ENCODE data around the gene DYNLT3. TPM values are rescaled to one million over a fixed set of nuclear protein-coding genes. Genes with fewer than 3 reads are reported as not detected.

Gene DYNLT3
- total RNA-seq, 1 experiment from 2014 or later = 19.3 TPM

- CTCF ChIA-PET = interaction anchor here (0.5 to 0.8 kb wide), 3 partner anchors 35 to 294 kb away, joined by 3 to 4 read pairs (median 3); no protein-coding TSS in a partner anchor
- Mint-ChIP-seq H3K27me3 (ENCODE audit: insufficient read depth, unreplicated experiment) (peaks cover 63% of the 10 kb centered on the region), H3K4me1 (ENCODE audit: insufficient read depth, unreplicated experiment) (peaks cover 12% of the 10 kb centered on the region), H3K36me3 (ENCODE audit: insufficient read depth, unreplicated experiment) (no peaks in the 10 kb centered on the region), H3K4me3 (ENCODE audit: unreplicated experiment) (no peak overlapping the region), H3K9me3 (ENCODE audit: unreplicated experiment) (peaks cover 14% of the 10 kb centered on the region), H3K27ac (ENCODE audit: low read depth, unreplicated experiment) (no peak overlapping the region)
- no TSS peak for BruUV-seq (replicated peaks)
- TF ChIP-seq CTCF (IDR thresholded peaks at IDR 0.05; ENCODE audit: unreplicated experiment) = no peak
- DNase-seq (ENCODE audit: unreplicated experiment) = no peak
- POLR2A ChIA-PET = interaction anchor here (1.1 to 1.3 kb wide), 3 partner anchors 8 to 27 kb away, joined by 3 read pairs; no protein-coding TSS in a partner anchor
- intact Hi-C loops (cut with micrococcal nuclease) = no loop called here
These were observed 24.9 kb upstream of the DYNLT3 start for GRCh38 chrX:37872303-37872655.

GRCh38 chrX:37871626-37872302, 24.4 kb upstream of the DYNLT3 start:
- peak; percentile 74 for DNase-seq (ENCODE audit: unreplicated experiment)
- no peak for TF ChIP-seq CTCF (IDR thresholded peaks at IDR 0.05; ENCODE audit: unreplicated experiment)
- H3K4me3 Mint-ChIP-seq (ENCODE audit: unreplicated experiment) = no peak overlapping the region
- H3K9me3 Mint-ChIP-seq (ENCODE audit: unreplicated experiment) = peaks cover 14% of the 10 kb centered on the region
- no peak overlapping the region for H3K27ac Mint-ChIP-seq (ENCODE audit: low read depth, unreplicated experiment)
- no TSS peak for BruUV-seq (replicated peaks)
- no peaks in the 10 kb centered on the region for H3K36me3 Mint-ChIP-seq (ENCODE audit: insufficient read depth, unreplicated experiment)
- intact Hi-C loops (cut with micrococcal nuclease) = no loop called here
- H3K27me3 Mint-ChIP-seq (ENCODE audit: insufficient read depth, unreplicated experiment) = peaks cover 63% of the 10 kb centered on the region
- peaks cover 12% of the 10 kb centered on the region for H3K4me1 Mint-ChIP-seq (ENCODE audit: insufficient read depth, unreplicated experiment)
- ChIA-PET POLR2A (interaction anchor here (0.5 to 1.2 kb wide), 3 partner anchors 9 to 347 kb away, joined by 3 read pairs; no protein-coding TSS in a partner anchor), CTCF (interaction anchor here (0.5 to 0.8 kb wide), 3 partner anchors 36 to 1005 kb away, joined by 3 to 4 read pairs (median 3); no protein-coding TSS in a partner anchor)

GRCh38 chrX:37867536-37868153, 20.3 kb upstream of the DYNLT3 start:
- Mint-ChIP-seq H3K27me3 (ENCODE audit: insufficient read depth, unreplicated experiment) (peaks cover 55% of the 10 kb centered on the region), H3K4me1 (ENCODE audit: insufficient read depth, unreplicated experiment) (peaks cover 12% of the 10 kb centered on the region), H3K9me3 (ENCODE audit: unreplicated experiment) (peaks cover 14% of the 10 kb centered on the region), H3K4me3 (ENCODE audit: unreplicated experiment) (no peak overlapping the region), H3K27ac (ENCODE audit: low read depth, unreplicated experiment) (no peak overlapping the region), H3K36me3 (ENCODE audit: insufficient read depth, unreplicated experiment) (no peaks in the 10 kb centered on the region)
- POLR2A ChIA-PET = no interaction called here
- no peak for DNase-seq (ENCODE audit: unreplicated experiment)
- BruUV-seq (replicated peaks) = no TSS peak
- no peak for TF ChIP-seq CTCF (IDR thresholded peaks at IDR 0.05; ENCODE audit: unreplicated experiment)
- intact Hi-C loops (cut with micrococcal nuclease) = no loop called here
- CTCF ChIA-PET = no interaction called here

GRCh38 chrX:37863728-37864127, 16.4 kb upstream of the DYNLT3 start:
- DNase-seq (ENCODE audit: unreplicated experiment) = no peak
- no peak for TF ChIP-seq CTCF (IDR thresholded peaks at IDR 0.05; ENCODE audit: unreplicated experiment)
- Mint-ChIP-seq H3K4me3 (ENCODE audit: unreplicated experiment) (no peak overlapping the region), H3K27me3 (ENCODE audit: insufficient read depth, unreplicated experiment) (peaks cover 47% of the 10 kb centered on the region), H3K27ac (ENCODE audit: low read depth, unreplicated experiment) (no peak overlapping the region), H3K36me3 (ENCODE audit: insufficient read depth, unreplicated experiment) (no peaks in the 10 kb centered on the region), H3K4me1 (ENCODE audit: insufficient read depth, unreplicated experiment) (peaks cover 12% of the 10 kb centered on the region), H3K9me3 (ENCODE audit: unreplicated experiment) (peaks cover under 1% of the 10 kb centered on the region)
- CTCF ChIA-PET = no interaction called here
- no TSS peak for BruUV-seq (replicated peaks)
- POLR2A ChIA-PET = no interaction called here
- intact Hi-C loops (cut with micrococcal nuclease) = no loop called here

All from MCF 10A (cell line).